HepG2 (cell line): Measurements from ENCODE around the gene KANSL1. TPM values are rescaled to one million over a fixed set of nuclear protein-coding genes. Genes with fewer than 3 reads are reported as not detected.

Experiments used
- ATAD3A ChIP-seq: sonication (generic); formaldehyde crosslinking; IDR thresholded peaks from 2 replicates; pipeline ENCODE4 v1.4.0; 2020; ENCODE audit warnings: missing genetic modification reagents
- ISX ChIP-seq: sonication (generic); formaldehyde crosslinking; conservative IDR thresholded peaks from 2 replicates; pipeline ENCODE4 v1.5.0; 2020; ENCODE audit warnings: missing genetic modification reagents
- MAFF ChIP-seq: IDR thresholded peaks from 2 replicates; pipeline ENCODE4 v1.6.1; 2011; ENCODE audit warnings: low read depth, low read length, improper control_type of control experiment
- NFE2L2 ChIP-seq: fragments of 150-350 bp; IDR thresholded peaks from 2 replicates; pipeline ENCODE4 v1.6.1; 2014; ENCODE audit warnings: low read length
- PHF20 ChIP-seq: sonication (generic); formaldehyde crosslinking; IDR thresholded peaks from 2 replicates; pipeline ENCODE4 v1.5.0; 2020; ENCODE audit warnings: mild to moderate bottlenecking, missing genetic modification reagents
- SP1 ChIP-seq, 2 experiments: fragments of 450-650 bp in 1 of 2; sonication (generic) in 1 of 2; formaldehyde crosslinking in 1 of 2; IDR thresholded peaks; 2 replicates each; pipeline versions ENCODE4 v1.4.0 to v1.6.1; 2016 to 2020; ENCODE audit warnings: missing genetic modification reagents in 1 of 2
- ZNF33B ChIP-seq: sonication (generic); formaldehyde crosslinking; IDR thresholded peaks from 2 replicates; pipeline ENCODE4 v1.5.1; 2020; ENCODE audit warnings: mild to moderate bottlenecking, missing genetic modification reagents
- ZNF407 ChIP-seq: sonication (generic); formaldehyde crosslinking; IDR thresholded peaks from one replicate; pipeline ENCODE4 v1.5.1; 2020; ENCODE audit warnings: mild to moderate bottlenecking, missing genetic modification reagents; ENCODE audit errors: not compliant biosample characterization
- ZNF546 ChIP-seq: sonication (generic); formaldehyde crosslinking; conservative IDR thresholded peaks from 2 replicates; pipeline ENCODE4 v1.8.1; 2023; ENCODE audit warnings: mild to moderate bottlenecking, missing genetic modification reagents
- polyA plus RNA-seq, 8 experiments: library from polyadenylated mRNA; depleted of rRNA in 3 of 8; stranded (reverse) in 7 of 8; unstranded in 1 of 8; fragments of >200 nt; fragmentation: Illumina TruSeq in 4 of 8; extraction: Trizol in 4 of 8; gene quantifications; 2 replicates each; pipeline versions ENCODE4 v1.2.1 to v1.2.3, GENCODE V29; 2011 to 2016; ENCODE audit warnings: low read depth in 4 of 8, missing spikeins in 1 of 8, mixed read lengths in 1 of 8; ENCODE audit not compliant: insufficient read depth in 1 of 8
- total RNA-seq, 5 experiments: library from RNA; depleted of rRNA; stranded (reverse); fragments of >200 nt; fragmentation: Illumina TruSeq; extraction: Trizol; gene quantifications; 2 replicates each; pipeline ENCODE4 v1.2.3, GENCODE V29; 2016; ENCODE audit warnings: low read depth in 1 of 5
- TF ChIP-seq, protein P1 (sequence below): sonication (generic); formaldehyde crosslinking; IDR thresholded peaks from 2 replicates; pipeline ENCODE4 v1.4.0; 2020; ENCODE audit warnings: mild to moderate bottlenecking, missing genetic modification reagents
- TF ChIP-seq, protein P2 (sequence below): sonication (generic); formaldehyde crosslinking; conservative IDR thresholded peaks from 2 replicates; pipeline ENCODE4 v1.4.0; 2020; ENCODE audit warnings: missing genetic modification reagents
- TF ChIP-seq, protein P3 (sequence below): sonication (generic); formaldehyde crosslinking; IDR thresholded peaks from 2 replicates; pipeline ENCODE4 v1.8.1; 2022; ENCODE audit warnings: low read depth, mild to moderate bottlenecking, missing genetic modification reagents

The KANSL1 gene
- total and polyA plus RNA-seq, 2 of the 13 experiments (the other 11 are each of a cell fraction or from before 2014, with no cell fraction given): 24.0 to 59.6 TPM

GRCh38 chr17:45989759-45990158 lies 203.5 kb downstream of the KANSL1 start (continued):
- TF ChIP-seq ZNF407 (CRISPR knock-in tag) (no peak), PHF20 (CRISPR knock-in tag) (no peak), NFE2L2 (no peak), SP1 (IDR thresholded peaks at IDR 0.05) (no peak), SP1 (CRISPR knock-in tag; IDR thresholded peaks at IDR 0.05) (no peak), ZNF33B (no peak), ATAD3A (no peak), ZNF546 (CRISPR knock-in tag) (no peak), ISX (CRISPR knock-in tag) (no peak), MAFF (no peak)
- TF ChIP-seq, protein P1, sequence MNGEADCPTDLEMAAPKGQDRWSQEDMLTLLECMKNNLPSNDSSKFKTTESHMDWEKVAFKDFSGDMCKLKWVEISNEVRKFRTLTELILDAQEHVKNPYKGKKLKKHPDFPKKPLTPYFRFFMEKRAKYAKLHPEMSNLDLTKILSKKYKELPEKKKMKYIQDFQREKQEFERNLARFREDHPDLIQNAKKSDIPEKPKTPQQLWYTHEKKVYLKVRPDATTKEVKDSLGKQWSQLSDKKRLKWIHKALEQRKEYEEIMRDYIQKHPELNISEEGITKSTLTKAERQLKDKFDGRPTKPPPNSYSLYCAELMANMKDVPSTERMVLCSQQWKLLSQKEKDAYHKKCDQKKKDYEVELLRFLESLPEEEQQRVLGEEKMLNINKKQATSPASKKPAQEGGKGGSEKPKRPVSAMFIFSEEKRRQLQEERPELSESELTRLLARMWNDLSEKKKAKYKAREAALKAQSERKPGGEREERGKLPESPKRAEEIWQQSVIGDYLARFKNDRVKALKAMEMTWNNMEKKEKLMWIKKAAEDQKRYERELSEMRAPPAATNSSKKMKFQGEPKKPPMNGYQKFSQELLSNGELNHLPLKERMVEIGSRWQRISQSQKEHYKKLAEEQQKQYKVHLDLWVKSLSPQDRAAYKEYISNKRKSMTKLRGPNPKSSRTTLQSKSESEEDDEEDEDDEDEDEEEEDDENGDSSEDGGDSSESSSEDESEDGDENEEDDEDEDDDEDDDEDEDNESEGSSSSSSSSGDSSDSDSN: no peak
- TF ChIP-seq, protein P2, sequence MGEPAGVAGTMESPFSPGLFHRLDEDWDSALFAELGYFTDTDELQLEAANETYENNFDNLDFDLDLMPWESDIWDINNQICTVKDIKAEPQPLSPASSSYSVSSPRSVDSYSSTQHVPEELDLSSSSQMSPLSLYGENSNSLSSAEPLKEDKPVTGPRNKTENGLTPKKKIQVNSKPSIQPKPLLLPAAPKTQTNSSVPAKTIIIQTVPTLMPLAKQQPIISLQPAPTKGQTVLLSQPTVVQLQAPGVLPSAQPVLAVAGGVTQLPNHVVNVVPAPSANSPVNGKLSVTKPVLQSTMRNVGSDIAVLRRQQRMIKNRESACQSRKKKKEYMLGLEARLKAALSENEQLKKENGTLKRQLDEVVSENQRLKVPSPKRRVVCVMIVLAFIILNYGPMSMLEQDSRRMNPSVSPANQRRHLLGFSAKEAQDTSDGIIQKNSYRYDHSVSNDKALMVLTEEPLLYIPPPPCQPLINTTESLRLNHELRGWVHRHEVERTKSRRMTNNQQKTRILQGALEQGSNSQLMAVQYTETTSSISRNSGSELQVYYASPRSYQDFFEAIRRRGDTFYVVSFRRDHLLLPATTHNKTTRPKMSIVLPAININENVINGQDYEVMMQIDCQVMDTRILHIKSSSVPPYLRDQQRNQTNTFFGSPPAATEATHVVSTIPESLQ: no peak
- TF ChIP-seq, protein P3, sequence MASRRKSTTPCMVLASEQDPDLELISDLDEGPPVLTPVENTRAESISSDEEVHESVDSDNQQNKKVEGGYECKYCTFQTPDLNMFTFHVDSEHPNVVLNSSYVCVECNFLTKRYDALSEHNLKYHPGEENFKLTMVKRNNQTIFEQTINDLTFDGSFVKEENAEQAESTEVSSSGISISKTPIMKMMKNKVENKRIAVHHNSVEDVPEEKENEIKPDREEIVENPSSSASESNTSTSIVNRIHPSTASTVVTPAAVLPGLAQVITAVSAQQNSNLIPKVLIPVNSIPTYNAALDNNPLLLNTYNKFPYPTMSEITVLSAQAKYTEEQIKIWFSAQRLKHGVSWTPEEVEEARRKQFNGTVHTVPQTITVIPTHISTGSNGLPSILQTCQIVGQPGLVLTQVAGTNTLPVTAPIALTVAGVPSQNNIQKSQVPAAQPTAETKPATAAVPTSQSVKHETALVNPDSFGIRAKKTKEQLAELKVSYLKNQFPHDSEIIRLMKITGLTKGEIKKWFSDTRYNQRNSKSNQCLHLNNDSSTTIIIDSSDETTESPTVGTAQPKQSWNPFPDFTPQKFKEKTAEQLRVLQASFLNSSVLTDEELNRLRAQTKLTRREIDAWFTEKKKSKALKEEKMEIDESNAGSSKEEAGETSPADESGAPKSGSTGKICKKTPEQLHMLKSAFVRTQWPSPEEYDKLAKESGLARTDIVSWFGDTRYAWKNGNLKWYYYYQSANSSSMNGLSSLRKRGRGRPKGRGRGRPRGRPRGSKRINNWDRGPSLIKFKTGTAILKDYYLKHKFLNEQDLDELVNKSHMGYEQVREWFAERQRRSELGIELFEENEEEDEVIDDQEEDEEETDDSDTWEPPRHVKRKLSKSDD: no peak
